HG02763 (cell line): ENCODE results near the gene CABLES1.
"Not testable (repeated sequence)": the region's sequence is repeated elsewhere in the genome, so short reads cannot be mapped to it uniquely, and the experiment has no call there.

Source experiments
- ATAC-seq: cut with Tn5 transposase; IDR thresholded peaks from one replicate; pipeline ENCODE4 v1.9.1; 2021; ENCODE audit warnings: mild to moderate bottlenecking, moderate library complexity; ENCODE audit not compliant: unreplicated experiment

Gene CABLES1

GRCh38 chr18:23134780-23135549 is at the start of gene CABLES1:
TSS of gene CABLES1 (plus strand) at chr18:23135485. CDS start at chr18:23135763, 278 bp downstream.
- ATAC-seq = peak; percentile 33

- no peak for ATAC-seq
These were observed 47.9 kb upstream of the CABLES1 start for GRCh38 chr18:23087352-23087751.

GRCh38 chr18:23088310-23088709 is 47.0 kb upstream of the CABLES1 start:
- no peak for ATAC-seq

- not testable (repeated sequence) for ATAC-seq
These were observed 44.0 kb upstream of the CABLES1 start for GRCh38 chr18:23091017-23091993.

GRCh38 chr18:23092121-23092520 is 43.2 kb upstream of the CABLES1 start:
- no peak for ATAC-seq

GRCh38 chr18:23093130-23093529 is 42.2 kb upstream of the CABLES1 start:
- not testable (repeated sequence) for ATAC-seq

GRCh38 chr18:23093772-23094171 is 41.5 kb upstream of the CABLES1 start:
- no peak for ATAC-seq

GRCh38 chr18:23094411-23095190 is 40.7 kb upstream of the CABLES1 start:
- ATAC-seq = no peak

- no peak for ATAC-seq
These were observed 39.8 kb upstream of the CABLES1 start for GRCh38 chr18:23095463-23095862.

GRCh38 chr18:23097016-23097415 is 38.3 kb upstream of the CABLES1 start:
- ATAC-seq = not testable (repeated sequence)

- no peak for ATAC-seq
These were observed 35.7 kb upstream of the CABLES1 start for GRCh38 chr18:23099621-23100020.

GRCh38 chr18:23101861-23102432 is 33.3 kb upstream of the CABLES1 start:
- ATAC-seq = no peak

- ATAC-seq = no peak
These were observed 32.6 kb upstream of the CABLES1 start for GRCh38 chr18:23102493-23103261.

GRCh38 chr18:23103449-23103848 is 31.8 kb upstream of the CABLES1 start:
- ATAC-seq = no peak

GRCh38 chr18:23105030-23105429 is 30.3 kb upstream of the CABLES1 start:
- no peak for ATAC-seq

GRCh38 chr18:23105581-23106219 is 29.6 kb upstream of the CABLES1 start:
- ATAC-seq = no peak

- ATAC-seq = no peak
These were observed 28.7 kb upstream of the CABLES1 start for GRCh38 chr18:23106575-23106974.

GRCh38 chr18:23107718-23108117 is 27.6 kb upstream of the CABLES1 start:
- no peak for ATAC-seq

- no peak for ATAC-seq
These were observed 26.8 kb upstream of the CABLES1 start for GRCh38 chr18:23108496-23108895.
